Endometrium (tissue), 2 donors: ENCODE data around the gene EOMES.

Experiments
- FAIRE-seq: peaks from 2 replicates; lab custom pipeline; 2012; peaks lifted over from hg19 to GRCh38; lab: Jason Lieb, UNC
- donor health status: control.
- donor health status: control.

The EOMES gene

DNA sequence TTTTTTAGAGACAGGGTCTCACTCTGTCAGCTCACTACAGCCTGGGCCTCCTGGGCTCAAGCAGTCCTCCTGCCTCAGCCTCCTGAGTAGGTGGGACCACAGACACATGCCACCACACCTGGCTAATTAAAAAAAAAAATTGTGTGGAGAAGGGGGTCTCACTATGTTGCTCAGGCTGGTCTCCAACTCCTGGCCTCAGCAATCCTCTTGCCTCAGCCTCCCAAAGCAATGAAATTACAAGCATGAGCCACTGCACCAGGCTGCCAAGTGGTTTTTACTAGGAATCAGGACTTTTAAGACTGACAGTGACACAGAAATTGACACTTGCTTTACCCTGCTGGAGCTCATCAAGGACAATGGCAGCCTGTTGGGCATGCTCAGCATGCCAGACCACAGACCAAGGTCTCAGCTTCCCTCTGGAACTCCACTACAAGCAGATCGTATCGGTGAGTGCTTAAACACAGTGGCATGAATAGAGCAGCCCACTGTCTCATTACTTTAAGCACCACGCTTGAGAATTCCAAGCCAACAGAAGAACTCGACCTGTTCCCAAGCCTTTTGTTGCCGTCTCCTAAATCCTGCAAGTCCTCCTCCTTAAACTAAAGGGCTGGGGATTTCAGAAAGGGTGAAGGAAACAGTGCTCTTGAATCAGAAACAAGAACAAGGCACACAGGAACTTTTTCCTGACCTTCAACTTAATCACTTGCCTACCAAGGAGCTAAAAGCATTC, 41.4 kb downstream of the EOMES start:
- no peak for FAIRE-seq

GRCh38 chr3:27679691-27680090, 42.4 kb downstream of the EOMES start:
- FAIRE-seq: no peak

DNA sequence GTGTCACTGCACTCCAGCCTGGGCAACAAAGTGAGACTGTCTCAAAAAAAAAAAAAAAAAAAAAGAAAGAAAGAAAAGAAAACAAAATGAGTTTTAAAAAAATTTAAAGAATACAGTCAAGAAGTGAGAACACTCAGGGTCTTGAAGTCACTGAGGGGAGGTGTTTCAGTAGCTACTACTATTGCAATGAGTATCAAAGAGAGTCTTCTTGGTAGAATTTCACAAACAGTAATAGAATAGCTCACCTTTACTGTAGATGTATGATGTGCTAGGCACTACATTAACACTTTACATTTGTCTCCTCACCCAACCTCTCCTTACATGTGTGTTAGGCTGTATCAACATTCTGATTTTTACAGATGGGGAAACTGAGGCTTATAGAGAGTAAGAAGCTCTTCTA, 43.9 kb downstream of the EOMES start:
- FAIRE-seq: no peak

- FAIRE-seq: no peak
Measured at GRCh38 chr3:27677565-27677964, 44.6 kb downstream of the EOMES start.

DNA sequence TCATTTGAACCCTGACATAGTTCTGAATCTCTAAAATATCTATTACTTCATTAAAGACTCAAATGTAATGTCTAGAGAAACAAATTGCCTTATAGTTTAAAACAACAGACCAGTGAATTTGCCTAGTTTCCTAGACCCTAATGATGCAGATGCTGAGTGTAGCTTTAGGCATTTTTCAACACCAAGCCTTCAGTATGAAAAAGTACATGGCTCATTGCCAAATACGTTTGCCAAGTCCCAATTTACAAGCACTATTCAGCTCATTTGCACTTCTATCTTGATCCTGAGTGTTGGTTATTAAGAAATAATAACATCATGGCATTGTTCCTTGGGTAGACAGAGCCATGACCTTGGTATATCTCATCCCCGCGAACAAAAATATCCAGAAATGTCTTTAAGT, 46.8 kb downstream of the EOMES start:
- FAIRE-seq: no peak

GRCh38 chr3:27673701-27674100, 48.4 kb downstream of the EOMES start:
- no peak for FAIRE-seq

DNA sequence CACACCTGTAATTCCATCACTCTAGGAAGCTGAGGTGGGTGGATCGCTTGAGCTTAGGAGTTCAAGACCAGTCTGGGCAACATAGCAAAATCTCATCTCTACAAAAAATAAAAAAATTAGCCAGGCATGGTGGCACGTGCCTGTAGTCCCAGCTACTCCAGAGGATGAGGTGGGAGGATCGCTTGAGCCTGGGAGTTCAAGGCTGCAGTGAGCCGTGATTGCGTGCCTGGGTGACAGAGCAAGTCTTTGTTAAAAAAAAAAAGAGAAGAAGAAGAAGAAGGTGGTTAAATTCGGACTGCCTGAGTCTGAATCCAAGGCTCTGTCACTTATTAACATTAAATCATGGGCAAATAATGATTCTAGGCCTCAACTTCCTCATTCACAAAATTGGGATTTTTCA, 51.0 kb downstream of the EOMES start:
- FAIRE-seq: no peak

- FAIRE-seq: no peak
Measured at GRCh38 chr3:27670619-27671018, 51.5 kb downstream of the EOMES start.

DNA sequence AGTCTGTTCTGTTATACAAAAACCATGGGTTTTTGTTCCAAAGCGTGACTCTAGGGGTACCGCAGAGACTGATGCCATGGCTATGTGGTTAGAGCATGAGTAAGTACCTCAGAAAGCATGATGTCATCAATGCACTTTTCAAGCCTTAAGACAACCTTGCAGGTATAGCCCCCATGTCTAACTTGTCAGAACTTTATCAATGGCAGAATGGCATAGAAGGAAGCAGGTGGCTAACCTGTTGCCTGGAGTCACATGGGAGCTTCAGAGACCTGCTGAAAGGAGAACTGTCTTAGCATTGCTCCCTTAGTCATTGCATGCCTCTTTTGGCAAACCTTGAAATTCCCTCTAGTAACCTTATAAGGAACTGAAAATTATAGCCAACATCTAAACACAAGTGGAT, 52.5 kb downstream of the EOMES start:
- FAIRE-seq: no peak

DNA sequence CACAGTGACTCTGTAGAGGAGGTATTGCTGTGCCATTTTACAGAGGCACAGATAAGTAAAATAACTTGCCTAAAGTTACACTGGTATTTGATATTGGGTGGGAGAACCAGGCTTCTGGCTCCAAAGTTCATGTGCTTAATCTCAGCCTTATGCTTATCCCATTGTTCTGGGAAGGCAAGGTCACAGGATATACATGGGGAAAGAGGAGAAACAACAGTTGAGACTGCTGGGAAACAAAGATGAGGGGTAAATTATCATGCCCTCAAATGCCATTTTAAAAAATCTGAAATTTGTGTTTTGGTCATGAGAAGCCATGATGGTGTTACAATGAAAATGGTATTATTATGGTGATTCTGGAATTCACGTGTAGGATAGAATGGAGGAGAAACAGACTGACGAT, 54.4 kb downstream of the EOMES start:
- FAIRE-seq: no peak

DNA sequence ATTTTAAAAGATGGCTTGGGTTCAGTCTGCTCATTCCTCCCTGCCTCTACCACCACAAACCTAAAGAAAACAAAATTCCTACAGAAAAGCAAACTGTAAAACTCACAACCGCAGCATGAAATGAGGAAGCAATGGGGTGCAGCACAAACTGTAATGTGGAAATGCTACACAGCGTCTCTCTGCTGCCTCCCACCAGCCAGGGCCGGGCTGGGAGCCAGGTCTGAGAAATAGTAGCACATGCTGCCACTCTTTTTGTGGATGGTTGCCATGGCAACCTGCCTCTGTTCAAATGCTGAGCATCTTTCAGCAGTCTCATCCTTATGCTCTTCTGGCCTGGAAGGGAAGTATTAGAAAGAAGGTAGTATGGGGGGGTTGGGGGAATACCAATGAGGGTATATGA, 55.4 kb downstream of the EOMES start:
- FAIRE-seq: no peak

DNA sequence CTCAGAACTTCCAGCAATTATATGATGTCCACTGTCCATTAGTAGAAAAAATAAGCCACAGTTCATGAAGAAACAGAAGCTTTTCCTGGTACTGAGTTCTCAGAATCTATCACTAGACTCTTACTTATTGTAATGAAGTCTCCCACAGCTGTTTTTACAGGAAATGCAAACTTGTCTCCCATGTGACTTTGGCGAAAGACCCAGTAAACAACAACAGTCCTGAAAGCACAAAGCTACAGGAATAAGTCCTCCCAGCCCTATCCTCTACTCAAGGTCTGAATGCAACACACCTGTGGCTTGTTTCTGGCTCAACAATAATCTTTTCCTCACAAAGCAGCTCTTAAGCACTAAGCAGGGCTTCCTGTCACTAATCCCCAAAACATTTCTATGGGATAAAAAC, 55.9 kb downstream of the EOMES start:
- FAIRE-seq: no peak
